H1 (cell line): ENCODE data around the gene TOPORS. TPM values are rescaled to one million over a fixed set of nuclear protein-coding genes. Genes with fewer than 3 reads are reported as not detected.

ENCODE experiments used
- CTCF ChIA-PET: fragments of 300-600 bp; sonication (Branson Sonifier 250); formaldehyde crosslinking; loops from one replicate; lab custom pipeline; 2021; ENCODE audit not compliant: partially characterized antibody; lab: Charles Lee
- POLR2A ChIA-PET: fragments of 300-600 bp; sonication (Branson Sonifier 250); formaldehyde crosslinking; loops from one replicate; lab custom pipeline; 2021; ENCODE audit warnings: inconsistent platforms; ENCODE audit not compliant: partially characterized antibody; lab: Charles Lee
- DNase-seq, 2 experiments: peaks; one replicate each; pipeline versions ENCODE4 v3.0.0 to v3.0.0-alpha.2; 2010 to 2022; ENCODE audit warnings: low spot score in 2 of 2, low read depth in 1 of 2, mixed read lengths in 1 of 2
- FAIRE-seq: peaks from 2 replicates; lab custom pipeline; 2011; peaks lifted over from hg19 to GRCh38; lab: Jason Lieb, UNC
- H2AFZ ChIP-seq: 2 replicates; pipeline ENCODE4 v1.8.1; 2012; ENCODE audit warnings: low read length, inconsistent platforms
- H2AK5ac ChIP-seq: 2 replicates; pipeline ENCODE4 v1.6.1; 2013; ENCODE audit warnings: low read depth, low read length
- H2BK120ac ChIP-seq: replicated peaks from 2 replicates; pipeline ENCODE3; 2013; ENCODE audit warnings: low read depth, low read length, inconsistent platforms
- H2BK12ac ChIP-seq: 2 replicates; pipeline ENCODE4 v1.6.1; 2013; ENCODE audit warnings: low read depth, low read length
- H2BK15ac ChIP-seq: 2 replicates; pipeline ENCODE4 v1.6.1; 2013; ENCODE audit warnings: low read length
- H2BK20ac ChIP-seq: 2 replicates; pipeline ENCODE4 v1.6.1; 2013; ENCODE audit warnings: low read length
- H2BK5ac ChIP-seq: 2 replicates; pipeline ENCODE4 v1.6.1; 2013; ENCODE audit warnings: low read depth, low read length
- H3K14ac ChIP-seq: 2 replicates; pipeline ENCODE4 v1.6.1; 2013; ENCODE audit warnings: inconsistent platforms; ENCODE audit not compliant: insufficient read length
- H3K18ac ChIP-seq: 2 replicates; pipeline ENCODE4 v1.6.1; 2013; ENCODE audit warnings: low read length; ENCODE audit errors: extremely low read depth
- H3K23ac ChIP-seq: 2 replicates; pipeline ENCODE4 v1.6.1; 2013; ENCODE audit warnings: inconsistent platforms; ENCODE audit not compliant: insufficient read length
- H3K23me2 ChIP-seq: 2 replicates; pipeline ENCODE4 v1.6.1; 2013; ENCODE audit warnings: low read depth, low read length
- H3K27ac ChIP-seq: 2 replicates; pipeline ENCODE4 v1.6.1; 2011; ENCODE audit warnings: low read depth, low read length, inconsistent platforms
- H3K27me3 ChIP-seq, 4 experiments: replicated peaks in 1 of 4; 1 replicate in 1 of 4; 2 replicates in 3 of 4; pipeline versions ENCODE4 v1.6.1 to v1.8.1; 2011 to 2013; ENCODE audit warnings: low read length in 3 of 4, mild to moderate bottlenecking in 3 of 4, inconsistent platforms in 2 of 4, mixed read lengths in 2 of 4, moderate library complexity in 1 of 4; ENCODE audit not compliant: control insufficient read depth in 3 of 4, insufficient read depth in 3 of 4; ENCODE audit errors: extremely low read depth in 1 of 4
- H3K36me3 ChIP-seq, 4 experiments: 2 replicates each; pipeline versions ENCODE4 v1.6.1 to v1.8.1; 2011 to 2013; ENCODE audit warnings: mild to moderate bottlenecking in 4 of 4, low read length in 3 of 4, moderate library complexity in 2 of 4, control low read depth in 1 of 4, inconsistent platforms in 1 of 4; ENCODE audit not compliant: insufficient read depth in 4 of 4, control insufficient read depth in 2 of 4
- H3K4ac ChIP-seq: replicated peaks from 2 replicates; pipeline ENCODE3; 2013; ENCODE audit warnings: low read length, low read depth, mixed read lengths, inconsistent platforms; ENCODE audit not compliant: insufficient read length
- H3K4me1 ChIP-seq, 4 experiments: replicated peaks in 1 of 4; 1 replicate in 1 of 4; 2 replicates in 3 of 4; pipeline versions ENCODE4 v1.6.1 to v1.8.1; 2011 to 2013; ENCODE audit warnings: low read length in 3 of 4, inconsistent platforms in 2 of 4, mixed read lengths in 1 of 4; ENCODE audit not compliant: insufficient read depth in 4 of 4, control insufficient read depth in 3 of 4
- H3K4me2 ChIP-seq, 2 experiments: 2 replicates each; pipeline versions ENCODE4 v1.6.1 to v1.8.1; 2011 to 2013; ENCODE audit warnings: low read depth in 2 of 2, low read length in 2 of 2, control low read depth in 1 of 2, inconsistent platforms in 1 of 2, mild to moderate bottlenecking in 1 of 2; ENCODE audit not compliant: insufficient read depth in 1 of 2
- H3K4me3 ChIP-seq, 4 experiments: fragments of 200-600, 300-600 bp in 1 of 4; sonication (generic), shearing (Covaris generic), sonication (Bioruptor Twin) in 1 of 4; 2 replicates each; pipeline versions ENCODE4 v1.5.1 to v1.8.1; 2011 to 2016; ENCODE audit warnings: low read length in 4 of 4, low read depth in 3 of 4, control low read depth in 2 of 4, inconsistent platforms in 2 of 4, mild to moderate bottlenecking in 2 of 4, mixed read lengths in 1 of 4, moderate library complexity in 1 of 4; ENCODE audit not compliant: insufficient read depth in 2 of 4; ENCODE audit errors: extremely low read depth in 1 of 4
- H3K56ac ChIP-seq: replicated peaks from 2 replicates; pipeline ENCODE3; 2013; ENCODE audit warnings: low read depth, mild to moderate bottlenecking, mixed read lengths, low read length, inconsistent platforms; ENCODE audit not compliant: insufficient read length
- H3K79me1 ChIP-seq: 2 replicates; pipeline ENCODE4 v1.6.1; 2013; ENCODE audit warnings: low read depth, low read length, control low read depth
- H3K79me2 ChIP-seq, 2 experiments: 2 replicates each; pipeline versions ENCODE4 v1.6.1 to v1.8.1; 2012 to 2013; ENCODE audit warnings: low read length in 2 of 2, mild to moderate bottlenecking in 2 of 2, inconsistent platforms in 1 of 2; ENCODE audit not compliant: insufficient read depth in 2 of 2, control insufficient read depth in 1 of 2
- H3K9ac ChIP-seq, 4 experiments: replicated peaks in 1 of 4; 1 replicate in 1 of 4; 2 replicates in 3 of 4; pipeline versions ENCODE4 v1.6.1 to v1.8.1; 2011 to 2013; ENCODE audit warnings: low read depth in 3 of 4, low read length in 3 of 4, control low read depth in 2 of 4, mild to moderate bottlenecking in 2 of 4, moderate library complexity in 2 of 4, inconsistent platforms in 1 of 4; ENCODE audit errors: extremely low read depth in 1 of 4
- H3K9me3 ChIP-seq, 2 experiments: 2 replicates each; pipeline versions ENCODE4 v1.6.1 to v1.8.1; 2012 to 2013; ENCODE audit warnings: mild to moderate bottlenecking in 2 of 2, moderate library complexity in 2 of 2, control low read depth in 1 of 2, inconsistent platforms in 1 of 2, low read depth in 1 of 2, low read length in 1 of 2, mixed read lengths in 1 of 2; ENCODE audit not compliant: insufficient read depth in 2 of 2
- H4K20me1 ChIP-seq, 2 experiments: replicated peaks in 1 of 2; 2 replicates each; pipeline versions ENCODE3 to v1.8.1; 2011 to 2013; ENCODE audit warnings: inconsistent platforms in 2 of 2, low read length in 2 of 2, mild to moderate bottlenecking in 1 of 2; ENCODE audit not compliant: insufficient read depth in 2 of 2, control insufficient read depth in 1 of 2
- H4K5ac ChIP-seq: 2 replicates; pipeline ENCODE4 v1.6.1; 2013; ENCODE audit warnings: low read length, low read depth, mixed read lengths, inconsistent platforms; ENCODE audit not compliant: insufficient read length
- H4K8ac ChIP-seq: 2 replicates; pipeline ENCODE4 v1.8.0; 2013; ENCODE audit warnings: mild to moderate bottlenecking, moderate library complexity, low read length, inconsistent platforms; ENCODE audit not compliant: insufficient read depth; ENCODE audit errors: extremely low read depth
- H4K91ac ChIP-seq: replicated peaks from 2 replicates; pipeline ENCODE3; 2013; ENCODE audit warnings: low read length, mixed read lengths, inconsistent platforms; ENCODE audit not compliant: insufficient read length
- CEBPB ChIP-seq: IDR thresholded peaks from 2 replicates; pipeline ENCODE4 v1.6.1; 2012; ENCODE audit warnings: low read depth, low read length
- CTCF ChIP-seq, 3 experiments: IDR thresholded peaks; 1 replicate in 2 of 3; 2 replicates in 1 of 3; pipeline versions ENCODE4 v1.5.1 to v1.6.1; 2011; ENCODE audit warnings: low read length in 3 of 3, mild to moderate bottlenecking in 3 of 3, inconsistent platforms in 2 of 3, low read depth in 1 of 3, moderate library complexity in 1 of 3; ENCODE audit not compliant: insufficient read depth in 1 of 3; ENCODE audit errors: control extremely low read depth in 1 of 3
- EP300 ChIP-seq, 2 experiments: IDR thresholded peaks; 1 replicate in 1 of 2; 2 replicates in 1 of 2; pipeline ENCODE4 v1.6.1; 2011 to 2012; ENCODE audit warnings: low read depth in 2 of 2, low read length in 2 of 2, mild to moderate bottlenecking in 2 of 2, borderline replicate concordance in 1 of 2, inconsistent platforms in 1 of 2, moderate library complexity in 1 of 2
- HDAC2 ChIP-seq, 2 experiments: fragments of 300-600 bp in 1 of 2; sonication (generic) in 1 of 2; IDR thresholded peaks; 2 replicates each; pipeline ENCODE4 v1.6.1; 2011 to 2012; ENCODE audit warnings: low read depth in 2 of 2, low read length in 2 of 2, mild to moderate bottlenecking in 2 of 2, moderate library complexity in 2 of 2, borderline replicate concordance in 1 of 2, inconsistent platforms in 1 of 2
- HDAC6 ChIP-seq: IDR thresholded peaks from one replicate; pipeline ENCODE4 v1.7.1; 2012; ENCODE audit warnings: low read depth, mild to moderate bottlenecking, inconsistent platforms, low read length, moderate library complexity
- POLR2AphosphoS5 ChIP-seq: IDR thresholded peaks from 2 replicates; pipeline ENCODE4 v1.6.1; 2011; ENCODE audit warnings: low read depth, low read length
- RXRA ChIP-seq: IDR thresholded peaks from 2 replicates; pipeline ENCODE4 v1.6.1; 2011; ENCODE audit warnings: low read depth, mild to moderate bottlenecking, low read length, moderate library complexity; ENCODE audit not compliant: insufficient read depth
- SIRT6 ChIP-seq: IDR thresholded peaks from one replicate; pipeline ENCODE4 v1.7.1; 2012; ENCODE audit warnings: low read length, inconsistent platforms
- SP2 ChIP-seq: IDR thresholded peaks from 2 replicates; pipeline ENCODE4 v1.6.1; 2012; ENCODE audit warnings: mild to moderate bottlenecking, low read length, inconsistent platforms
- YY1 ChIP-seq: IDR thresholded peaks from 2 replicates; pipeline ENCODE4 v1.6.1; 2011; ENCODE audit warnings: low read depth, mild to moderate bottlenecking, low read length
- polyA plus RNA-seq, 7 experiments: library from polyadenylated mRNA; depleted of rRNA in 3 of 7; stranded (reverse) in 5 of 7; unstranded in 2 of 7; fragments of >200 nt in 5 of 7; fragments of 200-250 nt in 2 of 7; gene quantifications; 1 replicate in 5 of 7; 2 replicates in 1 of 7; 4 replicates in 1 of 7; pipeline versions ENCODE4 v1.2.1 to v1.2.3, GENCODE V29; 2011 to 2013; ENCODE audit warnings: missing spikeins in 2 of 7, mixed read lengths in 2 of 7
- total RNA-seq: library from RNA; stranded (reverse); fragmentation: NEBNext Ultra II Directional; extraction: Animal tissue kit (Norgen Biotek cat#: 25700); gene quantifications from 2 replicates; pipeline ENCODE4 v1.2.1, GENCODE V29; 2021

Gene TOPORS
- total and polyA plus RNA-seq, 2 of the 8 experiments (the other 6 are each of a cell fraction or from before 2014, with no cell fraction given), result 10.3 to 30.7 TPM

- Histone ChIP-seq H3K79me1 (no peaks in the 10 kb centered on the region), H3K4me3 (no peak overlapping the region), H3K4ac (no peak overlapping the region), H2BK15ac (no peak overlapping the region), H3K18ac (no peak overlapping the region), H3K56ac (no peak overlapping the region), H3K4me1 (no peaks in the 10 kb centered on the region), H3K36me3 (peaks cover 0 to 14% (median 5%) of the 10 kb centered on the region in 4 experiments; a peak in 3 of 8 replicates), H2BK12ac (no peak overlapping the region), H2AFZ (no peak overlapping the region), H4K91ac (no peak overlapping the region), H2AK5ac (no peak overlapping the region), H3K27ac (no peak overlapping the region), H3K4me2 (no peak overlapping the region), H3K27me3 (no peaks in the 10 kb centered on the region), H3K23me2 (no peaks in the 10 kb centered on the region), H4K8ac (no peak overlapping the region), H3K23ac (no peak overlapping the region), H4K20me1 (no peaks in the 10 kb centered on the region), H2BK5ac (no peak overlapping the region), H3K14ac (no peak overlapping the region), H3K79me2 (no peaks in the 10 kb centered on the region), H3K9me3 (peaks cover 30 to 35% of the 10 kb centered on the region in 2 experiments), H4K5ac (no peak overlapping the region), H2BK120ac (no peak overlapping the region), H3K9ac (no peak overlapping the region), H2BK20ac (no peak overlapping the region)
- no peak for FAIRE-seq
- TF ChIP-seq CEBPB, result no peak
- no peak for TF ChIP-seq YY1
- TF ChIP-seq EP300 (IDR thresholded peaks at IDR 0.05; ENCODE audit: borderline replicate concordance in 1 of 2, low read depth in 2 of 2, low read length in 2 of 2), result no peak
- no peak for TF ChIP-seq CTCF (IDR thresholded peaks at IDR 0.05; ENCODE audit: control extremely low read depth in 1 of 3, insufficient read depth in 1 of 3, low read depth in 1 of 3, low read length in 3 of 3)
- no peak for TF ChIP-seq RXRA
- no peak for TF ChIP-seq HDAC6
- TF ChIP-seq HDAC2 (IDR thresholded peaks at IDR 0.05; ENCODE audit: borderline replicate concordance in 1 of 2, low read depth in 2 of 2, low read length in 2 of 2), result no peak
- TF ChIP-seq SP2, result no peak
- TF ChIP-seq SIRT6, result no peak
- TF ChIP-seq POLR2AphosphoS5, result no peak
- DNase-seq, result no peak
- ChIA-PET POLR2A (interaction anchor here (1.6 kb wide), 1 partner anchor 35 kb away, joined by 4 read pairs; no protein-coding TSS in a partner anchor), CTCF (interaction anchor here (2.0 kb wide), 1 partner anchor 10 kb away, joined by 8 read pairs; the partner anchor contains the start of gene RIGI)
Observed at GRCh38 chr9:32516241-32516640, 36.1 kb downstream of the TOPORS start.
